H9 (cell line): Measurements from ENCODE around the gene AFAP1L1. TPM values are rescaled to one million over a fixed set of nuclear protein-coding genes. Genes with fewer than 3 reads are reported as not detected.
A peak's percentile ranks its signal among the peaks of the same experiment; 100 is the strongest.

Experiments
- DNase-seq: peaks from one replicate; pipeline ENCODE4 v3.0.0-alpha.2; 2017
- H2AFZ ChIP-seq: one replicate; pipeline ENCODE4 v1.6.1; 2013; ENCODE audit warnings: mild to moderate bottlenecking, low read length, control low read depth, moderate library complexity
- H2AK5ac ChIP-seq: 2 replicates; pipeline ENCODE4 v1.6.1; 2013; ENCODE audit warnings: low read length, control low read depth, mixed read lengths; ENCODE audit not compliant: insufficient read length
- H2BK120ac ChIP-seq: one replicate; pipeline ENCODE4 v1.6.1; 2013; ENCODE audit warnings: low read depth, mild to moderate bottlenecking, low read length, control low read depth, inconsistent platforms; ENCODE audit not compliant: poor library complexity, severe bottlenecking
- H2BK12ac ChIP-seq: 2 replicates; pipeline ENCODE4 v1.6.1; 2013; ENCODE audit warnings: low read length, control low read depth, mixed read lengths, low read depth; ENCODE audit not compliant: insufficient read length
- H2BK15ac ChIP-seq: 2 replicates; pipeline ENCODE4 v1.6.1; 2013; ENCODE audit warnings: low read depth, low read length, control low read depth
- H2BK20ac ChIP-seq: one replicate; pipeline ENCODE4 v1.6.1; 2013; ENCODE audit warnings: low read depth, mild to moderate bottlenecking, low read length, control low read depth, inconsistent platforms; ENCODE audit not compliant: poor library complexity, severe bottlenecking
- H2BK5ac ChIP-seq: 2 replicates; pipeline ENCODE4 v1.6.1; 2013; ENCODE audit warnings: low read length, control low read depth, mixed read lengths; ENCODE audit not compliant: insufficient read length
- H3K14ac ChIP-seq: 2 replicates; pipeline ENCODE4 v1.6.1; 2013; ENCODE audit warnings: low read length, control low read depth; ENCODE audit not compliant: insufficient read depth
- H3K18ac ChIP-seq: 2 replicates; pipeline ENCODE4 v1.6.1; 2013; ENCODE audit warnings: low read depth, mild to moderate bottlenecking, mixed read lengths, low read length, control low read depth; ENCODE audit not compliant: insufficient read length
- H3K23ac ChIP-seq: 2 replicates; pipeline ENCODE4 v1.6.1; 2013; ENCODE audit warnings: low read length, control low read depth, mixed read lengths, low read depth; ENCODE audit not compliant: insufficient read length
- H3K23me2 ChIP-seq: 2 replicates; pipeline ENCODE4 v1.6.1; 2013; ENCODE audit warnings: low read depth, mild to moderate bottlenecking, mixed read lengths, low read length, control low read depth; ENCODE audit not compliant: insufficient read length, poor library complexity, severe bottlenecking
- H3K27ac ChIP-seq: 2 replicates; pipeline ENCODE4 v1.5.1; 2013; ENCODE audit warnings: low read length, control low read depth, mixed read lengths, low read depth; ENCODE audit not compliant: insufficient read length
- H3K27me3 ChIP-seq: 2 replicates; pipeline ENCODE4 v1.6.1; 2013; ENCODE audit warnings: low read length, control low read depth, inconsistent platforms; ENCODE audit not compliant: insufficient read depth
- H3K4ac ChIP-seq: 2 replicates; pipeline ENCODE4 v1.6.1; 2013; ENCODE audit warnings: low read depth, mild to moderate bottlenecking, control low read depth, inconsistent platforms, low read length, moderate library complexity
- H3K4me1 ChIP-seq: 2 replicates; pipeline ENCODE4 v1.6.1; 2013; ENCODE audit warnings: low read length, control low read depth, inconsistent platforms; ENCODE audit not compliant: insufficient read depth
- H3K4me2 ChIP-seq: 2 replicates; pipeline ENCODE4 v1.6.1; 2013; ENCODE audit warnings: low read length, control low read depth, mixed read lengths; ENCODE audit not compliant: insufficient read length, insufficient read depth
- H3K56ac ChIP-seq: 2 replicates; pipeline ENCODE4 v1.6.1; 2013; ENCODE audit warnings: low read depth, mild to moderate bottlenecking, mixed read lengths, low read length, control low read depth; ENCODE audit not compliant: insufficient read length
- H3K79me1 ChIP-seq: 2 replicates; pipeline ENCODE4 v1.6.1; 2013; ENCODE audit warnings: low read depth, mild to moderate bottlenecking, moderate library complexity, low read length, control low read depth, inconsistent platforms; ENCODE audit not compliant: insufficient read depth, poor library complexity, severe bottlenecking
- H3K79me2 ChIP-seq: 2 replicates; pipeline ENCODE4 v1.6.1; 2013; ENCODE audit warnings: low read length, control low read depth, inconsistent platforms; ENCODE audit not compliant: insufficient read depth
- H3K9ac ChIP-seq: 2 replicates; pipeline ENCODE4 v1.6.1; 2013; ENCODE audit warnings: low read length, control low read depth, mixed read lengths; ENCODE audit not compliant: insufficient read length; ENCODE audit errors: extremely low read depth
- H3K9me3 ChIP-seq: one replicate; pipeline ENCODE4 v1.6.1; 2013; ENCODE audit warnings: low read depth, low read length, inconsistent platforms; ENCODE audit not compliant: control insufficient read depth
- H3T11ph ChIP-seq: one replicate; pipeline ENCODE4 v1.6.1; 2013; ENCODE audit warnings: mild to moderate bottlenecking, low read length, control low read depth, inconsistent platforms
- H4K20me1 ChIP-seq: one replicate; pipeline ENCODE4 v1.6.1; 2013; ENCODE audit not compliant: control insufficient read depth, insufficient read length, insufficient read depth
- H4K5ac ChIP-seq: 2 replicates; pipeline ENCODE4 v1.6.1; 2013; ENCODE audit warnings: low read depth, mild to moderate bottlenecking, mixed read lengths, low read length, control low read depth; ENCODE audit not compliant: insufficient read length
- H4K8ac ChIP-seq: replicated peaks from 2 replicates; pipeline ENCODE4 v1.6.1; 2013; ENCODE audit warnings: low read length, control low read depth, mixed read lengths, low read depth; ENCODE audit not compliant: insufficient read length
- H4K91ac ChIP-seq: 2 replicates; pipeline ENCODE4 v1.6.1; 2013; ENCODE audit warnings: low read depth, mild to moderate bottlenecking, moderate library complexity, mixed read lengths, low read length, control low read depth; ENCODE audit not compliant: insufficient read length
- H3K27ac Mint-ChIP-seq, 3 experiments: 2 replicates in 2 of 3; 3 replicates in 1 of 3; pipeline ENCODE4 v1.8.0; 2020 to 2021; ENCODE audit warnings: mixed read lengths in 3 of 3, mild to moderate bottlenecking in 1 of 3, moderate library complexity in 1 of 3
- H3K27me3 Mint-ChIP-seq: 2 replicates; pipeline ENCODE4 v1.8.0; 2021; ENCODE audit warnings: low read depth, mild to moderate bottlenecking, moderate library complexity, mixed read lengths
- H3K36me3 Mint-ChIP-seq, 3 experiments: 2 replicates in 2 of 3; 3 replicates in 1 of 3; pipeline ENCODE4 v1.8.0; 2020 to 2021; ENCODE audit warnings: low read depth in 3 of 3, mixed read lengths in 3 of 3; ENCODE audit not compliant: insufficient read depth in 1 of 3
- H3K4me1 Mint-ChIP-seq, 2 experiments: 2 replicates each; pipeline ENCODE4 v1.8.0; 2020; ENCODE audit warnings: mixed read lengths in 2 of 2
- H3K4me3 Mint-ChIP-seq, 2 experiments: 2 replicates in 1 of 2; 3 replicates in 1 of 2; pipeline ENCODE4 v1.8.0; 2020 to 2021; ENCODE audit warnings: mild to moderate bottlenecking in 2 of 2, mixed read lengths in 2 of 2, moderate library complexity in 1 of 2
- H3K9me3 Mint-ChIP-seq, 2 experiments: 2 replicates in 1 of 2; 3 replicates in 1 of 2; pipeline ENCODE4 v1.8.0; 2020; ENCODE audit warnings: mild to moderate bottlenecking in 2 of 2, mixed read lengths in 2 of 2, moderate library complexity in 1 of 2
- WGBS: extraction: QIAGEN DNeasy Blood & Tissue Kit; methylation state at CpG from one replicate; pipeline ENCODE4 v1.1.7; 2013; ENCODE audit warnings: missing lambda C conversion rate, low lambda C conversion rate, mixed read lengths; ENCODE audit not compliant: insufficient read length; ENCODE audit errors: extremely low coverage; 5-methylcytosine and 5-hydroxymethylcytosine counted together
- total RNA-seq: library from RNA; stranded (reverse); gene quantifications from 2 replicates; pipeline ENCODE4 v1.2.1, GENCODE V29; 2021
- TF ChIP-seq, protein P1 (sequence below): fragments of 200-600 bp; sonication (generic); conservative IDR thresholded peaks from 3 replicates; pipeline ENCODE4 v1.8.0; 2021; ENCODE audit warnings: antibody characterized with exemption, mild to moderate bottlenecking

AFAP1L1 gene
- total RNA-seq, 1 experiment from 2014 or later, result 1.8 TPM

DNA sequence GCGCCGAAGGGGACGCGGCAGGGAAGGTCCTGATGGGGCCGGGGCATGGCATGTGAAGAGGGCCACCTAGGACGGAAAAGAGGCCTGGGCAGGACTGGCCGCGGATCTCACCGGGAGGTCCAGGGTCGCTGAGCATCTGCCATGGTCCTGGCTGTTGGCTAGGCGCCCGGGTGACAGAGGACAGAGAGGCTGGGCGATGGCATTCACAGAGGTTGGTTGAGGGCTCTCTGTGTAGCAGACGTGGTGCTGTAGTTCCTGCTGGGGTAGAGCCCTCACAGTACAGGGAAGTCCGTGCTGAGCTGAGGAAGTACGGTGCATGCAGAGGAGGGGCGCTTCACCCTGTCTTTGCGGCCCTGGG is 86.6 kb downstream of the AFAP1L1 start:
- Histone ChIP-seq H4K20me1 (no peaks in the 10 kb centered on the region), H3K9ac (peak overlapping the region; percentile 16)

More for the DNA sequence above, 86.6 kb downstream of the AFAP1L1 start:
- Histone ChIP-seq H2BK5ac (no peak overlapping the region), H3K56ac (no peak overlapping the region), H3K14ac (no peak overlapping the region), H2BK15ac (no peak overlapping the region), H3K27ac (no peak overlapping the region), H2BK20ac (no peak overlapping the region), H2BK120ac (no peak overlapping the region), H3K4ac (no peak overlapping the region), H3K18ac (no peak overlapping the region), H4K8ac (no peak overlapping the region), H3K79me2 (no peaks in the 10 kb centered on the region), H3T11ph (no peak overlapping the region), H3K4me1 (no peaks in the 10 kb centered on the region; the same call in 1 of the 2 replicates), H3K27me3 (no peaks in the 10 kb centered on the region), H3K4me2 (peak overlapping the region; percentile 75), H3K23me2 (peaks cover 4% of the 10 kb centered on the region), H4K5ac (no peak overlapping the region), H2BK12ac (no peak overlapping the region), H3K23ac (no peak overlapping the region), H2AK5ac (no peak overlapping the region), H4K91ac (no peak overlapping the region), H3K9me3 (no peaks in the 10 kb centered on the region), H2AFZ (no peak overlapping the region), H3K79me1 (no peaks in the 10 kb centered on the region)
- Mint-ChIP-seq H3K4me1 (peaks cover 18% of the 10 kb centered on the region in 2 experiments), H3K27me3 (peaks cover 4% of the 10 kb centered on the region; the same call in 1 of the 2 replicates), H3K9me3 (no peaks in the 10 kb centered on the region), H3K27ac (peak overlapping the region in 1 of 3 experiments; percentile 70; a peak in 1 of 7 replicates), H3K4me3 (peak overlapping the region; percentile 93 to 97), H3K36me3 (peaks cover 6 to 27% (median 14%) of the 10 kb centered on the region in 3 experiments; a peak in 6 of 7 replicates)
- WGBS, result no CpG with 5 or more reads among the region's 18 CpGs
- TF ChIP-seq, protein P1, sequence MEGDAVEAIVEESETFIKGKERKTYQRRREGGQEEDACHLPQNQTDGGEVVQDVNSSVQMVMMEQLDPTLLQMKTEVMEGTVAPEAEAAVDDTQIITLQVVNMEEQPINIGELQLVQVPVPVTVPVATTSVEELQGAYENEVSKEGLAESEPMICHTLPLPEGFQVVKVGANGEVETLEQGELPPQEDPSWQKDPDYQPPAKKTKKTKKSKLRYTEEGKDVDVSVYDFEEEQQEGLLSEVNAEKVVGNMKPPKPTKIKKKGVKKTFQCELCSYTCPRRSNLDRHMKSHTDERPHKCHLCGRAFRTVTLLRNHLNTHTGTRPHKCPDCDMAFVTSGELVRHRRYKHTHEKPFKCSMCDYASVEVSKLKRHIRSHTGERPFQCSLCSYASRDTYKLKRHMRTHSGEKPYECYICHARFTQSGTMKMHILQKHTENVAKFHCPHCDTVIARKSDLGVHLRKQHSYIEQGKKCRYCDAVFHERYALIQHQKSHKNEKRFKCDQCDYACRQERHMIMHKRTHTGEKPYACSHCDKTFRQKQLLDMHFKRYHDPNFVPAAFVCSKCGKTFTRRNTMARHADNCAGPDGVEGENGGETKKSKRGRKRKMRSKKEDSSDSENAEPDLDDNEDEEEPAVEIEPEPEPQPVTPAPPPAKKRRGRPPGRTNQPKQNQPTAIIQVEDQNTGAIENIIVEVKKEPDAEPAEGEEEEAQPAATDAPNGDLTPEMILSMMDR, result no peak
- DNase-seq, result no peak
